Activated CD4-positive, alpha-beta memory T cell treated with anti-CD3 and anti-CD28 coated beads for 36 hours (primary cell): Measurements from ENCODE around the gene CHEK2. TPM values are rescaled to one million over a fixed set of nuclear protein-coding genes. Genes with fewer than 3 reads are reported as not detected.
"Not testable (repeated sequence)": the region's sequence is repeated elsewhere in the genome, so short reads cannot be mapped to it uniquely, and the experiment has no call there.

Source experiments
- CTCF ChIA-PET: fragments of 350-600 bp; sonication (Branson Sonifier 250); formaldehyde crosslinking; loops from one replicate; lab custom pipeline; 2021; ENCODE audit warnings: antibody characterized with exemption, inconsistent platforms; lab: Charles Lee
- POLR2A ChIA-PET: fragments of 350-600 bp; sonication (Branson Sonifier 250); formaldehyde crosslinking; loops from one replicate; lab custom pipeline; 2021; ENCODE audit warnings: antibody characterized with exemption; lab: Charles Lee
- DNase-seq: peaks from one replicate; pipeline ENCODE4 v3.0.0-alpha.2; 2020
- H3K27ac Mint-ChIP-seq: one replicate; pipeline ENCODE4 v1.8.0; 2021; ENCODE audit warnings: mixed read lengths
- H3K27me3 Mint-ChIP-seq: one replicate; pipeline ENCODE4 v1.8.0; 2021; ENCODE audit warnings: mixed read lengths
- H3K36me3 Mint-ChIP-seq: one replicate; pipeline ENCODE4 v1.8.0; 2021; ENCODE audit warnings: mixed read lengths
- H3K4me1 Mint-ChIP-seq: one replicate; pipeline ENCODE4 v1.8.0; 2021; ENCODE audit warnings: low read depth, mixed read lengths
- H3K4me3 Mint-ChIP-seq: one replicate; pipeline ENCODE4 v1.8.0; 2021; ENCODE audit warnings: mild to moderate bottlenecking, mixed read lengths
- H3K9me3 Mint-ChIP-seq: one replicate; pipeline ENCODE4 v1.8.0; 2021; ENCODE audit warnings: mixed read lengths
- intact Hi-C: fragments of 100-400 bp; cut with micrococcal nuclease; formaldehyde crosslinking; loops from one replicate; pipeline ENCODE4 v1.15.1; 2023
- total RNA-seq, 2 experiments: library from RNA; stranded (reverse); gene quantifications; one replicate each; pipeline ENCODE4 v1.2.3, GENCODE V29; 2021

CHEK2 gene
- total RNA-seq, 2 experiments from 2014 or later = 30.0 to 36.0 TPM

GRCh38 chr22:28738876-28739275, 2.7 kb downstream of the CHEK2 start:
- POLR2A ChIA-PET, intact Hi-C loops: not testable (repeated sequence)

GRCh38 chr22:28737701-28738100, 3.9 kb downstream of the CHEK2 start:
- Mint-ChIP-seq H3K4me1 (peaks cover 19% of the 10 kb centered on the region), H3K27ac (no peak overlapping the region), H3K9me3 (no peaks in the 10 kb centered on the region), H3K27me3 (no peaks in the 10 kb centered on the region), H3K36me3 (peaks cover 9% of the 10 kb centered on the region), H3K4me3 (no peak overlapping the region)
- DNase-seq = no peak
- intact Hi-C loops = no loop called here
- ChIA-PET POLR2A (no interaction called here), CTCF (interaction anchor here (1.6 kb wide), 1 partner anchor 35 kb away, joined by 4 read pairs; the partner anchor contains the start of gene CCDC117)

More at GRCh38 chr22:28738876-28739275, 2.7 kb downstream of the CHEK2 start:
- DNase-seq, H3K9me3 Mint-ChIP-seq, H3K4me3 Mint-ChIP-seq, H3K36me3 Mint-ChIP-seq, CTCF ChIA-PET, H3K27ac Mint-ChIP-seq, H3K27me3 Mint-ChIP-seq: not testable (repeated sequence)
- peaks cover 31% of the 10 kb centered on the region for H3K4me1 Mint-ChIP-seq

- POLR2A ChIA-PET = no interaction called here
- H3K9me3 Mint-ChIP-seq = no peaks in the 10 kb centered on the region
Observed at GRCh38 chr22:28736301-28737155, 5.1 kb downstream of the CHEK2 start.

GRCh38 chr22:28734393-28734792, 7.2 kb downstream of the CHEK2 start:
- POLR2A ChIA-PET = no interaction called here
- no peak overlapping the region for H3K4me3 Mint-ChIP-seq
- intact Hi-C loops = no loop called here
- H3K4me1 Mint-ChIP-seq = peaks cover 6% of the 10 kb centered on the region
- no peak for DNase-seq
- H3K9me3 Mint-ChIP-seq = no peaks in the 10 kb centered on the region
- no peak overlapping the region for H3K27ac Mint-ChIP-seq
- H3K27me3 Mint-ChIP-seq = no peaks in the 10 kb centered on the region
- CTCF ChIA-PET = no interaction called here
- H3K36me3 Mint-ChIP-seq = peaks cover 10% of the 10 kb centered on the region

More at GRCh38 chr22:28736301-28737155, 5.1 kb downstream of the CHEK2 start:
- intact Hi-C loops = no loop called here
- Mint-ChIP-seq H3K27me3 (no peaks in the 10 kb centered on the region), H3K4me3 (no peak overlapping the region), H3K27ac (no peak overlapping the region), H3K36me3 (peaks cover 10% of the 10 kb centered on the region), H3K4me1 (peaks cover 15% of the 10 kb centered on the region)
- CTCF ChIA-PET = interaction anchor here (1.6 kb wide), 1 partner anchor 37 kb away, joined by 4 read pairs; the partner anchor contains the start of gene CCDC117
- DNase-seq = no peak

GRCh38 chr22:28730179-28730578, 11.4 kb downstream of the CHEK2 start:
- Mint-ChIP-seq H3K27me3 (no peaks in the 10 kb centered on the region), H3K4me3 (no peak overlapping the region), H3K4me1 (no peaks in the 10 kb centered on the region), H3K27ac (no peak overlapping the region), H3K36me3 (peaks cover 18% of the 10 kb centered on the region), H3K9me3 (no peaks in the 10 kb centered on the region)
- intact Hi-C loops = no loop called here
- CTCF ChIA-PET = no interaction called here
- POLR2A ChIA-PET = no interaction called here
- no peak for DNase-seq

GRCh38 chr22:28728621-28729313, 12.9 kb downstream of the CHEK2 start:
- peaks cover 23% of the 10 kb centered on the region for H3K36me3 Mint-ChIP-seq
- H3K4me3 Mint-ChIP-seq = no peak overlapping the region
- POLR2A ChIA-PET = interaction anchor here (0.6 kb wide), 1 partner anchor 13 kb away, joined by 3 read pairs; the partner anchor contains the start of genes CHEK2 and HSCB
- no peaks in the 10 kb centered on the region for H3K27me3 Mint-ChIP-seq
- intact Hi-C loops = no loop called here
- no peak for DNase-seq
- H3K9me3 Mint-ChIP-seq = no peaks in the 10 kb centered on the region
- CTCF ChIA-PET = no interaction called here
- H3K27ac Mint-ChIP-seq = no peak overlapping the region
- H3K4me1 Mint-ChIP-seq = no peaks in the 10 kb centered on the region

- ChIA-PET CTCF (no interaction called here), POLR2A (no interaction called here)
- DNase-seq = no peak
- Mint-ChIP-seq H3K36me3 (peaks cover 22% of the 10 kb centered on the region), H3K4me3 (no peak overlapping the region), H3K9me3 (no peaks in the 10 kb centered on the region), H3K4me1 (no peaks in the 10 kb centered on the region), H3K27me3 (no peaks in the 10 kb centered on the region), H3K27ac (no peak overlapping the region)
- intact Hi-C loops = no loop called here
Observed at GRCh38 chr22:28728002-28728401, 13.6 kb downstream of the CHEK2 start.

GRCh38 chr22:28718044-28718443, 23.6 kb downstream of the CHEK2 start:
- Mint-ChIP-seq H3K36me3 (peaks cover 22% of the 10 kb centered on the region), H3K4me1 (peaks cover 6% of the 10 kb centered on the region), H3K27ac (no peak overlapping the region), H3K27me3 (no peaks in the 10 kb centered on the region), H3K9me3 (no peaks in the 10 kb centered on the region), H3K4me3 (no peak overlapping the region)
- CTCF ChIA-PET = no interaction called here
- no peak for DNase-seq
- intact Hi-C loops = no loop called here
- POLR2A ChIA-PET = no interaction called here

GRCh38 chr22:28716686-28717085, 24.9 kb downstream of the CHEK2 start:
- POLR2A ChIA-PET = no interaction called here
- Mint-ChIP-seq H3K36me3 (peaks cover 25% of the 10 kb centered on the region), H3K9me3 (no peaks in the 10 kb centered on the region), H3K27me3 (no peaks in the 10 kb centered on the region), H3K4me3 (no peak overlapping the region), H3K4me1 (peaks cover 6% of the 10 kb centered on the region), H3K27ac (no peak overlapping the region)
- intact Hi-C loops = no loop called here
- no peak for DNase-seq
- CTCF ChIA-PET = no interaction called here

GRCh38 chr22:28715611-28716010, 26.0 kb downstream of the CHEK2 start:
- Mint-ChIP-seq H3K36me3 (peaks cover 24% of the 10 kb centered on the region), H3K4me3 (no peak overlapping the region), H3K27me3 (no peaks in the 10 kb centered on the region), H3K4me1 (peaks cover 9% of the 10 kb centered on the region), H3K27ac (no peak overlapping the region), H3K9me3 (no peaks in the 10 kb centered on the region)
- CTCF ChIA-PET = no interaction called here
- DNase-seq = no peak
- intact Hi-C loops = no loop called here
- POLR2A ChIA-PET = no interaction called here

GRCh38 chr22:28714043-28714628, 27.5 kb downstream of the CHEK2 start:
- CTCF ChIA-PET = interaction anchor here (1.1 kb wide), 1 partner anchor 141 kb away, joined by 3 read pairs; no protein-coding TSS in a partner anchor
- no peaks in the 10 kb centered on the region for H3K9me3 Mint-ChIP-seq
- no peaks in the 10 kb centered on the region for H3K27me3 Mint-ChIP-seq
- intact Hi-C loops = no loop called here
- peaks cover 21% of the 10 kb centered on the region for H3K36me3 Mint-ChIP-seq
- peaks cover 9% of the 10 kb centered on the region for H3K4me1 Mint-ChIP-seq
- DNase-seq = no peak
- H3K4me3 Mint-ChIP-seq = no peak overlapping the region
- no peak overlapping the region for H3K27ac Mint-ChIP-seq
- POLR2A ChIA-PET = no interaction called here
